Mucosa of descending colon (tissue), 3 donors: ENCODE measurements around the gene MROH2A. TPM values are rescaled to one million over a fixed set of nuclear protein-coding genes. Genes with fewer than 3 reads are reported as not detected.

Source experiments
- ATAC-seq: fragments of 200-7000 bp; cut with Tn5 transposase; one replicate; pipeline ENCODE4 v1.9.1; 2020; ENCODE audit warnings: mild to moderate bottlenecking, moderate library complexity
- DNase-seq, 3 donors: peaks; one replicate each; pipeline ENCODE4 v3.0.0-alpha.2; 2020
- H3K36me3 ChIP-seq: fragments of 200-600 bp; one replicate; pipeline ENCODE4 v1.8.0; 2021; ENCODE audit warnings: low read depth, mild to moderate bottlenecking
- H3K4me1 ChIP-seq: fragments of 200-600 bp; one replicate; pipeline ENCODE4 v1.8.0; 2021; ENCODE audit warnings: low read depth, mild to moderate bottlenecking
- H3K4me3 ChIP-seq: fragments of 200-600 bp; one replicate; pipeline ENCODE4 v1.8.0; 2021; ENCODE audit warnings: mild to moderate bottlenecking
- H3K9me3 ChIP-seq: fragments of 200-600 bp; one replicate; pipeline ENCODE4 v1.8.0; 2021; ENCODE audit warnings: mild to moderate bottlenecking
- CTCF ChIP-seq: fragments of 200-600 bp; IDR thresholded peaks from one replicate; pipeline ENCODE4 v1.8.0; 2022; ENCODE audit warnings: antibody characterized with exemption, mild to moderate bottlenecking
- intact Hi-C, 2 donors: fragments of 100-400 bp; cut with DNase I in 1 of 2; cut with micrococcal nuclease in 1 of 2; formaldehyde crosslinking; loops; one replicate each; pipeline versions ENCODE4 v1.11.0 to v1.11.1; 2022; cut with DNase I, micrococcal nuclease
- total RNA-seq, 3 donors: library from RNA; stranded (reverse); fragmentation: NEBNext Ultra II Directional in 2 of 3; extraction: Animal tissue kit (Norgen Biotek cat#: 25700) in 2 of 3; gene quantifications; one replicate each; pipeline versions ENCODE4 v1.2.1 to v1.2.4, GENCODE V29; 2021 to 2023
- donor health status: DM: no; HTN: no; CAD: no; lungs with moderate emphysema.
- donor health status: DM: no; HTN: no; CAD: no.
- donor health status: DM: no; HTN: yes; CAD: no.

The MROH2A gene
- total RNA-seq, 3 donors from 2014 or later: 0.20 TPM; not detected in 2

- TF ChIP-seq CTCF: no peak
- no peak overlapping the region for H3K4me3 ChIP-seq
- ATAC-seq (peak; percentile 32), DNase-seq (no peak)
- H3K9me3 ChIP-seq: no peaks in the 10 kb centered on the region
- no peaks in the 10 kb centered on the region for H3K4me1 ChIP-seq
- H3K36me3 ChIP-seq: no peaks in the 10 kb centered on the region
- intact Hi-C loops: no loop called here
Observed at GRCh38 chr2:233780771-233781170, 2.6 kb downstream of the MROH2A start.

- no peaks in the 10 kb centered on the region for H3K4me1 ChIP-seq
Observed at GRCh38 chr2:233789554-233789953, 11.4 kb downstream of the MROH2A start.

GRCh38 chr2:233791151-233791882 lies 13.2 kb downstream of the MROH2A start:
- ATAC-seq: no peak
- Histone ChIP-seq H3K36me3 (no peaks in the 10 kb centered on the region), H3K4me3 (no peak overlapping the region), H3K9me3 (no peaks in the 10 kb centered on the region), H3K4me1 (no peaks in the 10 kb centered on the region)
- no peak for DNase-seq
- intact Hi-C loops: no loop called here
- TF ChIP-seq CTCF: no peak

More at GRCh38 chr2:233789554-233789953, 11.4 kb downstream of the MROH2A start:
- TF ChIP-seq CTCF: no peak
- DNase-seq: no peak
- Histone ChIP-seq H3K4me3 (no peak overlapping the region), H3K36me3 (no peaks in the 10 kb centered on the region), H3K9me3 (no peaks in the 10 kb centered on the region)
- intact Hi-C loops: no loop called here
- no peak for ATAC-seq

- no peaks in the 10 kb centered on the region for H3K36me3 ChIP-seq
- no peaks in the 10 kb centered on the region for H3K9me3 ChIP-seq
- no peak for TF ChIP-seq CTCF
- no peak for DNase-seq
- no peaks in the 10 kb centered on the region for H3K4me1 ChIP-seq
- H3K4me3 ChIP-seq: no peak overlapping the region
- no peak for ATAC-seq
- intact Hi-C loops: no loop called here
Observed at GRCh38 chr2:233791883-233792329, 13.8 kb downstream of the MROH2A start.

GRCh38 chr2:233792720-233793119 lies 14.6 kb downstream of the MROH2A start:
- Histone ChIP-seq H3K4me1 (no peaks in the 10 kb centered on the region), H3K4me3 (no peak overlapping the region), H3K9me3 (no peaks in the 10 kb centered on the region), H3K36me3 (no peaks in the 10 kb centered on the region)
- TF ChIP-seq CTCF: no peak
- no peak for ATAC-seq
- intact Hi-C loops: no loop called here
- no peak for DNase-seq
